K562 (cell line): ENCODE data around the gene SCIN. TPM values are rescaled to one million over a fixed set of nuclear protein-coding genes. Genes with fewer than 3 reads are reported as not detected.
A peak's percentile ranks its signal among the peaks of the same experiment; 100 is the strongest.

Experiments
- ATAC-seq: fragments of 200-7000 bp; cut with Tn5 transposase; 3 replicates; pipeline ENCODE4 v1.9.1; 2020; ENCODE audit warnings: moderate library complexity
- BruUV-seq: library from RNA; stranded (reverse); fragments of 400-500 nt; replicated peaks from 2 replicates; lab custom pipeline; 2021; lab: Mats Ljungman, UMichigan
- CTCF ChIA-PET: fragments of 300-600 bp; formaldehyde crosslinking; extraction: SDS; loops from one replicate; lab custom pipeline; 2021; ENCODE audit warnings: low intra/inter-chr PET ratio; lab: Yijun Ruan, JAX
- POLR2A ChIA-PET: fragments of 300-600, 350-650 bp; sonication (Branson Sonifier 250); formaldehyde crosslinking; extraction: SDS; loops from one replicate; lab custom pipeline; 2021; ENCODE audit warnings: antibody characterized with exemption, inconsistent platforms; lab: Yijun Ruan, JAX
- DNase-seq, 4 experiments: peaks; one replicate each; pipeline versions ENCODE4 v3.0.0 to v3.0.0-alpha.2; 2011 to 2018; ENCODE audit warnings: low spot score in 3 of 4, mixed read lengths in 3 of 4; ENCODE audit errors: extremely low read depth in 1 of 4
- FAIRE-seq: peaks from 2 replicates; lab custom pipeline; 2011; peaks lifted over from hg19 to GRCh38; lab: Jason Lieb, UNC
- H2AFZ ChIP-seq: 2 replicates; pipeline ENCODE4 v1.6.0; 2011; ENCODE audit warnings: low read depth, low read length, control low read depth, inconsistent platforms
- H3K27ac ChIP-seq: fragments of 200-600 bp; 3 replicates; pipeline ENCODE4 v1.8.0; 2011; ENCODE audit warnings: low read depth, mild to moderate bottlenecking, control low read depth, inconsistent platforms, low read length, moderate library complexity, mixed read lengths; ENCODE audit errors: extremely low read depth
- H3K27me3 ChIP-seq, 2 experiments: fragments of 300-600 bp in 1 of 2; 2 replicates in 1 of 2; 3 replicates in 1 of 2; pipeline versions ENCODE4 v1.6.0 to v1.8.0; 2011; ENCODE audit warnings: inconsistent platforms in 2 of 2, low read length in 2 of 2, mild to moderate bottlenecking in 1 of 2, mixed read lengths in 1 of 2, moderate library complexity in 1 of 2; ENCODE audit not compliant: control insufficient read depth in 2 of 2, insufficient read depth in 2 of 2
- H3K36me3 ChIP-seq: fragments of 300-600 bp; 3 replicates; pipeline ENCODE4 v1.8.0; 2011; ENCODE audit warnings: mild to moderate bottlenecking, low read length, inconsistent platforms; ENCODE audit not compliant: control insufficient read depth, insufficient read depth
- H3K4me1 ChIP-seq, 2 experiments: fragments of 200-600 bp in 1 of 2; replicated peaks in 1 of 2; 2 replicates in 1 of 2; 3 replicates in 1 of 2; pipeline versions ENCODE4 v1.5.1 to v1.8.0; 2011; ENCODE audit warnings: inconsistent platforms in 2 of 2, low read length in 2 of 2, mild to moderate bottlenecking in 1 of 2, mixed read lengths in 1 of 2, moderate library complexity in 1 of 2; ENCODE audit not compliant: control insufficient read depth in 2 of 2, insufficient read depth in 2 of 2
- H3K4me2 ChIP-seq: 2 replicates; pipeline ENCODE4 v1.6.1; 2011; ENCODE audit warnings: low read length, control low read depth, inconsistent platforms, mixed read lengths; ENCODE audit not compliant: insufficient read depth
- H3K4me3 ChIP-seq: fragments of 200-600 bp; sonication (generic), shearing (Covaris generic); 2 replicates; pipeline ENCODE4 v1.5.1; 2016; ENCODE audit warnings: control low read depth, inconsistent platforms
- H3K79me2 ChIP-seq: fragments of 200-600 bp; 3 replicates; pipeline ENCODE4 v1.8.0; 2011; ENCODE audit warnings: low read length, inconsistent platforms; ENCODE audit not compliant: control insufficient read depth, insufficient read depth
- H3K9ac ChIP-seq, 2 experiments: 2 replicates each; pipeline versions ENCODE4 v1.6.0 to v1.6.1; 2011; ENCODE audit warnings: low read depth in 2 of 2, low read length in 2 of 2, control low read depth in 1 of 2, inconsistent platforms in 1 of 2, mild to moderate bottlenecking in 1 of 2, mixed read lengths in 1 of 2; ENCODE audit not compliant: insufficient read depth in 1 of 2
- H3K9me1 ChIP-seq: one replicate; pipeline ENCODE4 v1.6.0; 2011; ENCODE audit warnings: inconsistent platforms, mild to moderate bottlenecking, low read length, moderate library complexity; ENCODE audit not compliant: control insufficient read depth, insufficient read depth
- H3K9me3 ChIP-seq: replicated peaks from 2 replicates; pipeline ENCODE4 v1.5.1; 2011; ENCODE audit warnings: low read depth, low read length, inconsistent platforms; ENCODE audit not compliant: control insufficient read depth, insufficient read depth
- H4K20me1 ChIP-seq: replicated peaks from 2 replicates; pipeline ENCODE4 v1.6.1; 2011; ENCODE audit warnings: low read length, inconsistent platforms, mixed read lengths; ENCODE audit not compliant: control insufficient read depth, insufficient read depth
- ASH1L ChIP-seq: fragments of 450-650 bp; IDR thresholded peaks from 2 replicates; pipeline ENCODE4 v1.6.1; 2018; ENCODE audit warnings: borderline replicate concordance, mild to moderate bottlenecking, low read depth; ENCODE audit not compliant: partially characterized antibody
- BCL6 ChIP-seq: fragments of 250-450 bp; sonication (Bioruptor Pico); IDR thresholded peaks from 2 replicates; pipeline ENCODE4 v1.4.0; 2020
- MAZ ChIP-seq, 2 experiments: fragments of 450-650 bp in 1 of 2; sonication (generic) in 1 of 2; formaldehyde crosslinking; IDR thresholded peaks in 1 of 2; conservative IDR thresholded peaks in 1 of 2; 2 replicates each; pipeline versions ENCODE4 v1.4.0 to v1.5.0; 2020; ENCODE audit warnings: mild to moderate bottlenecking in 1 of 2, missing genetic modification reagents in 1 of 2
- NCOA2 ChIP-seq, 2 experiments: fragments of 450-650 bp; IDR thresholded peaks; 2 replicates each; pipeline ENCODE4 v1.6.1; 2018; ENCODE audit warnings: mild to moderate bottlenecking in 2 of 2, moderate library complexity in 1 of 2; ENCODE audit not compliant: partially characterized antibody in 2 of 2
- PRPF4 ChIP-seq: fragments of 200-400 bp; formaldehyde crosslinking; IDR thresholded peaks from one replicate; pipeline ENCODE4 v1.6.1; 2017; ENCODE audit warnings: low read length, low read depth, mild to moderate bottlenecking; ENCODE audit not compliant: insufficient read depth, poor library complexity, severe bottlenecking
- RFX7 ChIP-seq: fragments of 250-450 bp; sonication (Bioruptor Pico); IDR thresholded peaks from 2 replicates; pipeline ENCODE4 v1.5.1; 2021; ENCODE audit warnings: mild to moderate bottlenecking
- SIX5 ChIP-seq, 2 experiments: IDR thresholded peaks; 2 replicates each; pipeline ENCODE4 v1.6.1; 2011; ENCODE audit warnings: low read length in 2 of 2, borderline replicate concordance in 1 of 2, low read depth in 1 of 2, mild to moderate bottlenecking in 1 of 2, moderate library complexity in 1 of 2; ENCODE audit not compliant: insufficient read depth in 1 of 2
- SMARCA4 ChIP-seq: fragments of 450-650 bp; IDR thresholded peaks from 2 replicates; pipeline ENCODE4 v1.6.1; 2016
- SOX6 ChIP-seq: fragments of 450-650 bp; IDR thresholded peaks from 2 replicates; pipeline ENCODE4 v1.6.1; 2014; ENCODE audit warnings: mild to moderate bottlenecking
- ZC3H11A ChIP-seq: IDR thresholded peaks from 2 replicates; pipeline ENCODE4 v1.6.1; 2012; ENCODE audit warnings: low read depth, low read length, improper control_type of control experiment
- WGBS: fragments of 100-300 bp; shearing (Covaris generic); methylation state at CpG from one replicate; pipeline ENCODE4 v1.1.6; 2016; ENCODE audit warnings: low coverage, mixed read lengths; ENCODE audit not compliant: insufficient coverage; ENCODE audit errors: missing lambda C conversion rate; 5-methylcytosine and 5-hydroxymethylcytosine counted together
- in situ Hi-C: fragments of 300-500 bp; cut with MboI; formaldehyde crosslinking; loops from 4 replicates; pipeline ENCODE4 v1.15.0; 2018; ENCODE audit warnings: inconsistent platforms, mixed read lengths
- intact Hi-C: fragments of 100-400 bp; cut with micrococcal nuclease; formaldehyde crosslinking; loops from 2 replicates; pipeline ENCODE4 v1.14.2; 2022
- polyA plus RNA-seq, 8 experiments: library from polyadenylated mRNA; depleted of rRNA in 4 of 8; stranded (reverse) in 5 of 8; unstranded in 3 of 8; fragments of >200 nt; fragmentation: Nextera tagmentation in 2 of 8; fragmentation: Illumina TruSeq in 1 of 8; extraction: Ambion mirVana in 2 of 8; extraction: Trizol in 1 of 8; gene quantifications; 2 replicates each; pipeline versions ENCODE4 v1.2.1 to v1.2.3, GENCODE V29; 2011 to 2014; ENCODE audit warnings: inconsistent platforms in 1 of 8, missing spikeins in 1 of 8
- total RNA-seq, 7 experiments: library from RNA; depleted of rRNA in 6 of 7; stranded (reverse); fragments of >200 nt in 6 of 7; fragmentation: Illumina TruSeq in 2 of 7; extraction: Trizol in 2 of 7; gene quantifications; 2 replicates each; pipeline versions ENCODE4 v1.2.1 to v1.2.3, GENCODE V29; 2011 to 2021; ENCODE audit warnings: low replicate concordance in 1 of 7
- TF ChIP-seq, protein P1 (sequence below): fragments of 250-450 bp; sonication (Bioruptor Pico); IDR thresholded peaks from 2 replicates; pipeline ENCODE4 v1.6.1; 2021; ENCODE audit warnings: mild to moderate bottlenecking

Gene SCIN
- total and polyA plus RNA-seq, 9 of the 15 experiments (the other 6 are each of a cell fraction or from before 2014, with no cell fraction given), result 0.67 to 18.2 (median 10.6) TPM

DNA sequence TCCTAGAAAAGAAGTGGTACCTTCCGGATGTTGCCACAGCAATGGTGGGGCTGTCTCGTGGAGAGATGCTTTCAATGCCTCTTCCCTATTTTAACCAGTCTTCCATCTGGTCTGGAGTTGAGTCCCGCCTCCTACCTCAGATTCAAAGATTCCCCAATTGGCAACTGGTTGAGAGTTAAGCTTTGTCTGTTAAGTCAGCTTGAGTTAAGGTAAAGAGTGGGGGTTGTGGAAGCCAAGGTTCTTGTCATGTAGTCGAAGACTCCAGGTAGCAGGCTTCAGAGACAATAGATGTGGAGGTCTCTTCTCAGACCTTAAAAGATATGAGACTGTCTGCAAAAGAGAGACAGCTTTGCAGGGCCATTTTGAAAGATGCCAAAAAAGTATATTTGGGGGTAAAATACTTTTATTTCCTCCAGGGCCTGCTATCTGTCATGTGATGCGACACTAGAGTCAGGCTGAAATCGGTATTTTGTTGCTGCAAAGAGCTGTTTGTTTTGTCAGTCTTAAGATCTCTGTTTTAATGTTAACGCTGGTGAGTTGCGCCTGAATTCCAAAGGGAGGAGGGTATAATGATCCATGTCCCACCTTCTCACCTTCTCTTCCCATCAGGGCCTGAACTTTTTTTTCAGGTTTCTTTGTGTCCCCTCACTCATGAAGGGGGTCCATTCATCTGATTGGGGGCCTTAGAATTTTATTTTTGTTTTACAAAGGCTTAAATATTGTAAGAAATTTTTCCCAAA is 40.4 kb upstream of the SCIN start:
- Histone ChIP-seq H3K4me1 (no peaks in the 10 kb centered on the region), H4K20me1 (no peaks in the 10 kb centered on the region), H3K4me2 (no peak overlapping the region), H3K36me3 (no peaks in the 10 kb centered on the region), H3K9me3 (no peaks in the 10 kb centered on the region), H3K9ac (no peak overlapping the region), H3K4me3 (no peak overlapping the region), H2AFZ (no peak overlapping the region), H3K9me1 (no peaks in the 10 kb centered on the region), H3K27ac (no peak overlapping the region), H3K27me3 (no peaks in the 10 kb centered on the region), H3K79me2 (no peaks in the 10 kb centered on the region)
- ChIA-PET POLR2A (no interaction called here), CTCF (no interaction called here)
- no peak for FAIRE-seq
- no peak for TF ChIP-seq BCL6 (CRISPR knock-in tag)
- no peak for DNase-seq
- in situ Hi-C loops, result no loop called here
- WGBS, result 27% methylated on average over 8 of the region's 8 CpGs
- BruUV-seq, result no TSS peak
- intact Hi-C loops, result loop anchor here (5.0 kb wide), 1 partner anchor 57 kb away; no protein-coding TSS in a partner anchor
- no peak for ATAC-seq

DNA sequence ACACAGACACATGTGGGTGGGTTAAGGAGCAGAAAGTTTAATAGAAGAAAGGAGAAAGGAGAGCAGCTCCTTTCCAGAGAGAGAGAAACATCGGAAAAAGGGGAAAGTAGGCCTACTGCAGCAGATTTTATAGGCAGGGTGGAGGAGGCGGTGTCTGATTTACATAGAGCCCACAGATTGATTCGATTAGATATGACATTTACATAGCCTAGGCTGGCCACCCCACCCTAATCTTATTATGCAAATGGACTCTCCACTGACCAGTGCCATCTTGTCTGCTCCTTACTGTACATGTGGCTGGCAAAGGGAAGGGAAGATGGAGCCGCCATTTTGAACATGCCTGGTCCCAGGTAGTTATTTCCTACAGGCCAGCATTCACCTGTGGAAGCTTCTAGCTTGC is 38.7 kb upstream of the SCIN start:
- TF ChIP-seq SMARCA4 (no peak), SIX5 (IDR thresholded peaks at IDR 0.05; ENCODE audit: borderline replicate concordance in 1 of 2, insufficient read depth in 1 of 2, low read depth in 1 of 2, low read length in 2 of 2) (no peak), RFX7 (no peak), ZC3H11A (no peak), NCOA2 (IDR thresholded peaks at IDR 0.05; ENCODE audit: partially characterized antibody in 2 of 2) (no peak), ASH1L (no peak), PRPF4 (no peak), MAZ (CRISPR knock-in tag; conservative IDR thresholded peaks at IDR 0.05 in 1 of 2, IDR thresholded peaks at IDR 0.05 in 1 of 2) (no peak), SOX6 (no peak)
- TF ChIP-seq, protein P1, sequence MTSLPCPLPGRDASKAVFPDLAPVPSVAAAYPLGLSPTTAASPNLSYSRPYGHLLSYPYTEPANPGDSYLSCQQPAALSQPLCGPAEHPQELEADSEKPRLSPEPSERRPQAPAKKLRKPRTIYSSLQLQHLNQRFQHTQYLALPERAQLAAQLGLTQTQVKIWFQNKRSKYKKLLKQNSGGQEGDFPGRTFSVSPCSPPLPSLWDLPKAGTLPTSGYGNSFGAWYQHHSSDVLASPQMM (CRISPR knock-in tag), result no peak

More for the DNA sequence above, 38.7 kb upstream of the SCIN start:
- peaks cover 2% of the 10 kb centered on the region; the same call in 1 of the 2 replicates for H3K9me3 ChIP-seq
- no peaks in the 10 kb centered on the region for H3K4me1 ChIP-seq
- H3K4me3 ChIP-seq, result no peak overlapping the region
- no TSS peak for BruUV-seq
- no peak overlapping the region for H3K27ac ChIP-seq
- POLR2A ChIA-PET, result no interaction called here
- ATAC-seq (no peak), DNase-seq (no peak), FAIRE-seq (no peak)
- peak overlapping the region; percentile 74; the same call in 1 of the 2 replicates for H2AFZ ChIP-seq
- H4K20me1 ChIP-seq, result no peaks in the 10 kb centered on the region
- WGBS, result 33% methylated on average over 3 of the region's 4 CpGs
- intact Hi-C loops, result no loop called here
- H3K79me2 ChIP-seq, result no peaks in the 10 kb centered on the region
- CTCF ChIA-PET, result no interaction called here
- in situ Hi-C loops, result no loop called here
- H3K36me3 ChIP-seq, result no peaks in the 10 kb centered on the region
- no peaks in the 10 kb centered on the region for H3K27me3 ChIP-seq
- H3K4me2 ChIP-seq, result no peak overlapping the region
- no peak overlapping the region for H3K9ac ChIP-seq
- H3K9me1 ChIP-seq, result no peaks in the 10 kb centered on the region
